AG04450 (cell line): Measurements from ENCODE around the gene GPR55. TPM values are rescaled to one million over a fixed set of nuclear protein-coding genes. Genes with fewer than 3 reads are reported as not detected.

Experiments used
- CTCF ChIA-PET: fragments of 300-600, 350-600 bp; formaldehyde crosslinking; extraction: SDS; loops from one replicate; lab custom pipeline; 2022; ENCODE audit warnings: antibody characterized with exemption, inconsistent platforms; lab: Charles Lee
- POLR2A ChIA-PET: fragments of 350-600 bp; formaldehyde crosslinking; extraction: SDS; loops from one replicate; lab custom pipeline; 2021; ENCODE audit warnings: antibody characterized with exemption, inconsistent platforms; lab: Yijun Ruan, JAX
- DNase-seq: peaks from one replicate; pipeline ENCODE4 v3.0.0-alpha.2; 2011; ENCODE audit warnings: low read depth, low spot score
- H3K27ac ChIP-seq: one replicate; pipeline ENCODE4 v1.5.1; 2012; ENCODE audit warnings: low read depth, low read length, control low read depth
- H3K27me3 ChIP-seq: one replicate; pipeline ENCODE4 v1.6.0; 2012; ENCODE audit warnings: low read length; ENCODE audit not compliant: control insufficient read depth, insufficient read depth
- H3K4me3 ChIP-seq: 2 replicates; pipeline ENCODE4 v1.5.1; 2011; ENCODE audit warnings: mild to moderate bottlenecking, low read depth, low read length, control low read depth
- H3K9me3 ChIP-seq: 2 replicates; pipeline ENCODE4 v1.5.1; 2012; ENCODE audit warnings: low read length; ENCODE audit not compliant: control insufficient read depth, insufficient read depth
- CTCF ChIP-seq: IDR thresholded peaks from 2 replicates; pipeline ENCODE4 v1.5.1; 2011; ENCODE audit warnings: low read depth, low read length, control low read depth, inconsistent platforms
- polyA plus RNA-seq: library from polyadenylated mRNA; depleted of rRNA; stranded (reverse); fragments of >200 nt; gene quantifications from 2 replicates; pipeline ENCODE4 v1.2.3, GENCODE V29; 2011

The GPR55 gene
- polyA plus RNA-seq, 1 experiment, result not detected

- H3K27me3 ChIP-seq, result peaks cover 17% of the 10 kb centered on the region
- POLR2A ChIA-PET, result no interaction called here
- H3K4me3 ChIP-seq, result no peak overlapping the region
- CTCF ChIA-PET, result no interaction called here
- no peak for DNase-seq
- H3K9me3 ChIP-seq, result no peaks in the 10 kb centered on the region; the same call in 1 of the 2 replicates
- H3K27ac ChIP-seq, result no peak overlapping the region
- TF ChIP-seq CTCF, result no peak
These were observed 30.2 kb upstream of the GPR55 start for GRCh38 chr2:230955163-230955737.

- H3K4me3 ChIP-seq, result no peak overlapping the region
- peaks cover 17% of the 10 kb centered on the region for H3K27me3 ChIP-seq
- H3K27ac ChIP-seq, result no peak overlapping the region
- CTCF ChIA-PET, result no interaction called here
- DNase-seq, result no peak
- POLR2A ChIA-PET, result no interaction called here
- TF ChIP-seq CTCF, result no peak
- no peaks in the 10 kb centered on the region; the same call in 1 of the 2 replicates for H3K9me3 ChIP-seq
These were observed 29.7 kb upstream of the GPR55 start for GRCh38 chr2:230954746-230955145.

GRCh38 chr2:230953845-230954244, 28.8 kb upstream of the GPR55 start:
- CTCF ChIA-PET, result no interaction called here
- Histone ChIP-seq H3K4me3 (no peak overlapping the region), H3K27me3 (peaks cover 16% of the 10 kb centered on the region), H3K27ac (no peak overlapping the region), H3K9me3 (no peaks in the 10 kb centered on the region; the same call in 1 of the 2 replicates)
- POLR2A ChIA-PET, result no interaction called here
- no peak for TF ChIP-seq CTCF
- DNase-seq, result no peak

- ChIA-PET CTCF (no interaction called here), POLR2A (no interaction called here)
- Histone ChIP-seq H3K27me3 (peaks cover 16% of the 10 kb centered on the region), H3K4me3 (no peak overlapping the region), H3K27ac (no peak overlapping the region), H3K9me3 (no peaks in the 10 kb centered on the region; the same call in 1 of the 2 replicates)
- DNase-seq, result no peak
- TF ChIP-seq CTCF, result no peak
These were observed 27.3 kb upstream of the GPR55 start for GRCh38 chr2:230952226-230952956.

- Histone ChIP-seq H3K9me3 (no peaks in the 10 kb centered on the region; the same call in 1 of the 2 replicates), H3K27me3 (peaks cover 13% of the 10 kb centered on the region), H3K4me3 (no peak overlapping the region), H3K27ac (no peak overlapping the region)
- TF ChIP-seq CTCF, result no peak
- CTCF ChIA-PET, result no interaction called here
- POLR2A ChIA-PET, result no interaction called here
- no peak for DNase-seq
These were observed 26.4 kb upstream of the GPR55 start for GRCh38 chr2:230951396-230951795.
